K562 (cell line): ENCODE data around the gene HAT1. TPM values are rescaled to one million over a fixed set of nuclear protein-coding genes. Genes with fewer than 3 reads are reported as not detected.

Experiments used
- ATF7 ChIP-seq: fragments of 450-650 bp; IDR thresholded peaks from 2 replicates; pipeline ENCODE4 v1.7.1; 2014; ENCODE audit warnings: mild to moderate bottlenecking, moderate library complexity
- BRF1 ChIP-seq: IDR thresholded peaks from 3 replicates; pipeline ENCODE4 v1.6.1; 2011; ENCODE audit warnings: borderline replicate concordance, mild to moderate bottlenecking; ENCODE audit not compliant: insufficient read length; ENCODE audit errors: extremely low read depth
- ETV1 ChIP-seq: fragments of 450-650 bp; conservative IDR thresholded peaks from 2 replicates; pipeline ENCODE4 v1.6.1; 2016; ENCODE audit warnings: missing genetic modification characterization, control low read depth, low read depth, missing compliant biosample characterization
- FOXO4 ChIP-seq: fragments of 450-650 bp; formaldehyde crosslinking; IDR thresholded peaks from 2 replicates; pipeline ENCODE4 v1.4.0; 2020; ENCODE audit warnings: mild to moderate bottlenecking, moderate library complexity
- JUN ChIP-seq, 2 experiments: sonication (generic) in 1 of 2; formaldehyde crosslinking in 1 of 2; IDR thresholded peaks; 2 replicates each; pipeline versions ENCODE4 v1.6.1 to v1.8.0; 2012 to 2022; ENCODE audit warnings: borderline replicate concordance in 2 of 2, mild to moderate bottlenecking in 2 of 2, improper control_type of control experiment in 1 of 2, low read depth in 1 of 2, low read length in 1 of 2, missing genetic modification reagents in 1 of 2
- JUNB ChIP-seq: fragments of 450-650 bp; formaldehyde crosslinking; conservative IDR thresholded peaks from 2 replicates; pipeline ENCODE4 v1.4.0; 2020; ENCODE audit warnings: mild to moderate bottlenecking
- JUND ChIP-seq, 2 experiments: IDR thresholded peaks; 2 replicates in 1 of 2; 3 replicates in 1 of 2; pipeline ENCODE4 v1.6.1; 2011; ENCODE audit warnings: borderline replicate concordance in 2 of 2, low read depth in 2 of 2, low read length in 2 of 2, improper control_type of control experiment in 1 of 2, missing biosample characterization in 1 of 2, missing genetic modification characterization in 1 of 2, missing genetic modification reagents in 1 of 2
- MAFG ChIP-seq: fragments of 450-650 bp; conservative IDR thresholded peaks from 2 replicates; pipeline ENCODE4 v1.6.1; 2016; ENCODE audit warnings: missing genetic modification characterization, missing compliant biosample characterization
- MNT ChIP-seq, 2 experiments: fragments of 450-650 bp; conservative IDR thresholded peaks; 2 replicates each; pipeline ENCODE4 v1.6.1; 2017; ENCODE audit warnings: mild to moderate bottlenecking in 2 of 2, moderate library complexity in 2 of 2
- PRMT5 ChIP-seq: sonication (generic); formaldehyde crosslinking; IDR thresholded peaks from 2 replicates; pipeline ENCODE4 v1.5.0; 2020; ENCODE audit warnings: missing genetic modification reagents
- PRPF4 ChIP-seq: fragments of 200-400 bp; formaldehyde crosslinking; IDR thresholded peaks from one replicate; pipeline ENCODE4 v1.6.1; 2017; ENCODE audit warnings: low read length, low read depth, mild to moderate bottlenecking; ENCODE audit not compliant: insufficient read depth, poor library complexity, severe bottlenecking
- RFX5 ChIP-seq: IDR thresholded peaks from 2 replicates; pipeline ENCODE4 v1.6.1; 2011; ENCODE audit warnings: low read depth, mild to moderate bottlenecking, improper control_type of control experiment, low read length
- SAFB2 ChIP-seq: fragments of 200-400 bp; formaldehyde crosslinking; IDR thresholded peaks from 2 replicates; pipeline ENCODE4 v1.6.1; 2018; ENCODE audit warnings: borderline replicate concordance, low read length, low read depth, moderate library complexity; ENCODE audit not compliant: severe bottlenecking
- SAP30 ChIP-seq: fragments of 200-600 bp; sonication (generic); IDR thresholded peaks from 2 replicates; pipeline ENCODE4 v1.6.1; 2012; ENCODE audit warnings: borderline replicate concordance, low read depth, mild to moderate bottlenecking, moderate library complexity, low read length, control low read depth, inconsistent platforms; ENCODE audit not compliant: insufficient read depth, poor library complexity, severe bottlenecking
- SMAD3 ChIP-seq: fragments of 450-650 bp; formaldehyde crosslinking; conservative IDR thresholded peaks from 2 replicates; pipeline ENCODE4 v1.4.0; 2020; ENCODE audit warnings: mild to moderate bottlenecking
- SMARCC2 ChIP-seq: fragments of 450-650 bp; IDR thresholded peaks from 2 replicates; pipeline ENCODE4 v1.6.1; 2017; ENCODE audit warnings: antibody characterized with exemption, moderate library complexity, mild to moderate bottlenecking, low read depth
- STAG1 ChIP-seq: sonication (generic); formaldehyde crosslinking; IDR thresholded peaks from 2 replicates; pipeline ENCODE4 v1.5.0; 2020; ENCODE audit warnings: missing genetic modification reagents, borderline replicate concordance
- YBX1 ChIP-seq: fragments of 450-650 bp; IDR thresholded peaks from 2 replicates; pipeline ENCODE4 v1.7.1; 2016; ENCODE audit warnings: mild to moderate bottlenecking
- ZBTB5 ChIP-seq: fragments of 450-650 bp; IDR thresholded peaks from 2 replicates; pipeline ENCODE4 v1.6.1; 2017; ENCODE audit warnings: antibody characterized with exemption
- ZNF165 ChIP-seq: fragments of 250-450 bp; sonication (Bioruptor Pico); IDR thresholded peaks from 2 replicates; pipeline ENCODE4 v1.4.0; 2020; ENCODE audit warnings: borderline replicate concordance
- ZNF175 ChIP-seq: fragments of 200-800 bp; sonication (Bioruptor generic); IDR thresholded peaks from 2 replicates; pipeline ENCODE4 v1.6.1; 2016; ENCODE audit warnings: low read depth, mild to moderate bottlenecking, missing genetic modification characterization, missing compliant biosample characterization
- ZNF384 ChIP-seq: IDR thresholded peaks from 2 replicates; pipeline ENCODE4 v1.6.1; 2012; ENCODE audit warnings: low read depth, low read length, improper control_type of control experiment
- ZNF586 ChIP-seq: fragments of 450-650 bp; formaldehyde crosslinking; conservative IDR thresholded peaks from 2 replicates; pipeline ENCODE4 v1.4.0; 2020; ENCODE audit warnings: mild to moderate bottlenecking, moderate library complexity
- ZNF668 ChIP-seq: fragments of 250-450 bp; sonication (Bioruptor Pico); IDR thresholded peaks from 2 replicates; pipeline ENCODE4 v1.8.0; 2022; ENCODE audit warnings: mild to moderate bottlenecking, inconsistent platforms
- polyA plus RNA-seq, 8 experiments: library from polyadenylated mRNA; depleted of rRNA in 4 of 8; stranded (reverse) in 5 of 8; unstranded in 3 of 8; fragments of >200 nt; fragmentation: Nextera tagmentation in 2 of 8; fragmentation: Illumina TruSeq in 1 of 8; extraction: Ambion mirVana in 2 of 8; extraction: Trizol in 1 of 8; gene quantifications; 2 replicates each; pipeline versions ENCODE4 v1.2.1 to v1.2.3, GENCODE V29; 2011 to 2014; ENCODE audit warnings: inconsistent platforms in 1 of 8, missing spikeins in 1 of 8
- total RNA-seq, 7 experiments: library from RNA; depleted of rRNA in 6 of 7; stranded (reverse); fragments of >200 nt in 6 of 7; fragmentation: Illumina TruSeq in 2 of 7; extraction: Trizol in 2 of 7; gene quantifications; 2 replicates each; pipeline versions ENCODE4 v1.2.1 to v1.2.3, GENCODE V29; 2011 to 2021; ENCODE audit warnings: low replicate concordance in 1 of 7

HAT1 gene
- total and polyA plus RNA-seq, 9 of the 15 experiments (the other 6 are each of a cell fraction or from before 2014, with no cell fraction given) = 125 to 384 (median 244) TPM

GRCh38 chr2:172021955-172022354, 99.7 kb downstream of the HAT1 start (continued):
- TF ChIP-seq ZNF384 = no peak
- 0 out of 4 replicates have a peak, but pooled peaks of 1 of the 2 experiments have one; percentile 5 for TF ChIP-seq MNT (conservative IDR thresholded peaks at IDR 0.05)
- no peak for TF ChIP-seq ZBTB5
- TF ChIP-seq SMAD3 (CRISPR knock-in tag) = no peak
- no peak for TF ChIP-seq YBX1
- 0 out of 2 replicates have a peak, but pooled peaks have one; percentile 8 for TF ChIP-seq JUND (IDR thresholded peaks at IDR 0.05; ENCODE audit: borderline replicate concordance, low read depth, low read length)
- TF ChIP-seq JUND (tag; IDR thresholded peaks at IDR 0.05; ENCODE audit: borderline replicate concordance, low read depth, low read length) = no peak
- TF ChIP-seq JUNB = no peak
- no peak for TF ChIP-seq PRMT5 (CRISPR knock-in tag)
- TF ChIP-seq ZNF175 (CRISPR knock-in tag) = no peak
- no peak for TF ChIP-seq JUN (IDR thresholded peaks at IDR 0.05; ENCODE audit: borderline replicate concordance, low read depth, low read length)
- no peak for TF ChIP-seq JUN (CRISPR knock-in tag; IDR thresholded peaks at IDR 0.05; ENCODE audit: borderline replicate concordance)
- peak; percentile 24; the same call in 1 of the 2 replicates for TF ChIP-seq ETV1 (tag)
- TF ChIP-seq ZNF165 = no peak
- no peak for TF ChIP-seq PRPF4
- no peak for TF ChIP-seq BRF1
- no peak for TF ChIP-seq SAFB2
- TF ChIP-seq MAFG (tag) = no peak
- TF ChIP-seq STAG1 (CRISPR knock-in tag) = no peak
- no peak for TF ChIP-seq SAP30
- no peak for TF ChIP-seq ZNF586
- TF ChIP-seq SMARCC2 = no peak
- no peak for TF ChIP-seq ZNF668
- no peak; the same call in 1 of the 2 replicates for TF ChIP-seq ATF7
- TF ChIP-seq RFX5 = no peak
- no peak for TF ChIP-seq FOXO4 (CRISPR knock-in tag)
